Thoracic aorta endothelial cell (primary cell): ENCODE measurements around the gene TIGD1. TPM values are rescaled to one million over a fixed set of nuclear protein-coding genes. Genes with fewer than 3 reads are reported as not detected.

Experiments used
- total RNA-seq: library from RNA; depleted of rRNA; stranded (reverse); fragments of >200 nt; gene quantifications from 2 replicates; pipeline ENCODE4 v1.2.3, GENCODE V29; 2012

Gene TIGD1
- total RNA-seq: 5.1 and 5.5 TPM in 2 replicates

GRCh38 chr2:232550354-232551249, at the start of gene TIGD1, which contains the start of gene EIF4E2:
TIGD1 (minus strand) TSS chr2:232550557; CDS start chr2:232549882, 675 bp downstream.
EIF4E2 (plus strand) TSS chr2:232550689; CDS start chr2:232550725, 36 bp downstream.

GRCh38 chr2:232539298-232540231, 10.8 kb downstream of the TIGD1 start, which contains the start of gene CHRNG:
CHRNG (plus strand) TSS chr2:232539692; CDS start chr2:232539748, 56 bp downstream.

DNA sequence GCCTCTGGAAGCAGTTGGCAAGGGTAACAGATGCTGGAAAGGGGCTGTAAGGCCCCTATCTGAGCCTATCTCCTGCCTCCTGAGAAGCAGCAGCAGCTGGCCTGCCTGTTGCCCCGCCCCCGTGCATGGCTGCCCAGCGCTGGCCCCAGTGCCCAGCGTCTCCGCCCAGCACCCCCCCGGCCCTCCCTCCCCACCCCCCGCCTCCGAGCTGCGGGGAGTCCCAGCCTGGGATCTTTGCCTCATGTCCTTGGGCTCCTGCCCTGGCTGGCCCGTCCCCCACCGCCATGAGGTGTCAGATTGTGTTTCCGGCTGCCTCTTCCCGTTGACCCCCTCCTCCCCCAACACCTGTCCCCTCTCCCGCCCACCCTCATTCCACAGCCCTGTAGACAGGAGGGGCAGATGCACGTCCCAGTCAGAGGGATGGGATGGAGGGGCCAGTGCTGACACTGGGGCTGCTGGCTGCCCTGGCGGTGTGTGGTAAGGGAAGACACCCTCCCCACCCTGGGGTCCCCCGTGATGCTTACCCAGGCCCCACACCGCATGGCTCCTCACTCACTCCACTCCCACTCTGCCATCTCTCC, 24.5 kb downstream of the TIGD1 start, which contains the start of gene CHRND:
Gene CHRND (plus strand): TSS at position 370 of the 581 bp plus-strand sequence. CDS start 56 bp downstream, at position 426.

GRCh38 chr2:232519581-232520438, 30.5 kb downstream of the TIGD1 start, which contains the start of gene PRSS56:
PRSS56 (plus strand) TSS chr2:232520388; CDS start chr2:232520599, 211 bp downstream.

Other genes starting within 250 kb of the TIGD1 start
- not detected in 2 replicates for gene ALPP, start 171.8 kb downstream of the TIGD1 start, total RNA-seq
- gene ALPG, start 143.7 kb downstream of the TIGD1 start, total RNA-seq: not detected in 2 replicates
- gene ALPI, start 94.4 kb downstream of the TIGD1 start, total RNA-seq: not detected in 2 replicates
- gene ECEL1, start 62.7 kb downstream of the TIGD1 start, total RNA-seq: under 0.01 TPM in 1 of 2 replicates, not detected in the other
- not detected in 2 replicates for gene PRSS56, start 30.2 kb downstream of the TIGD1 start, total RNA-seq
- not detected in 2 replicates for gene CHRND, start 24.4 kb downstream of the TIGD1 start, total RNA-seq
- gene CHRNG, start 10.9 kb downstream of the TIGD1 start, total RNA-seq: not detected in 2 replicates
- gene EIF4E2, start 132 bp upstream of the TIGD1 start, total RNA-seq: 114 and 120 TPM in 2 replicates
- 0.13 TPM in 1 of 2 replicates, not detected in the other for gene EFHD1, start 83.0 kb upstream of the TIGD1 start, total RNA-seq
- 63.6 and 75.9 TPM in 2 replicates for gene GIGYF2, start 146.8 kb upstream of the TIGD1 start, total RNA-seq
- gene KCNJ13, start 226.0 kb upstream of the TIGD1 start, total RNA-seq: not detected in 2 replicates